Panc1 (cell line): ENCODE data around the gene FOXD4L1.
"Not testable (repeated sequence)": the region's sequence is repeated elsewhere in the genome, so short reads cannot be mapped to it uniquely, and the experiment has no call there.

ENCODE experiments used
- CTCF ChIP-seq: fragments of 450-650 bp; IDR thresholded peaks from 2 replicates; pipeline ENCODE4 v1.5.1; 2017; ENCODE audit warnings: mild to moderate bottlenecking
- POLR2AphosphoS5 ChIP-seq: IDR thresholded peaks from 2 replicates; pipeline ENCODE4 v1.6.1; 2012; ENCODE audit warnings: mild to moderate bottlenecking, low read depth, low read length, moderate library complexity
- REST ChIP-seq, 2 experiments: IDR thresholded peaks; 2 replicates each; pipeline ENCODE4 v1.6.1; 2011 to 2012; ENCODE audit warnings: low read depth in 2 of 2, control low read depth in 1 of 2, low read length in 1 of 2, mild to moderate bottlenecking in 1 of 2, moderate library complexity in 1 of 2; ENCODE audit not compliant: insufficient read depth in 1 of 2
- SIN3A ChIP-seq: IDR thresholded peaks from 2 replicates; pipeline ENCODE4 v1.6.1; 2012; ENCODE audit warnings: low read depth, mild to moderate bottlenecking, low read length, moderate library complexity, borderline replicate concordance; ENCODE audit not compliant: insufficient read depth

- not testable (repeated sequence) for TF ChIP-seq POLR2AphosphoS5; CTCF; SIN3A; REST (IDR thresholded peaks at IDR 0.05; ENCODE audit: insufficient read depth in 1 of 2, low read depth in 2 of 2, low read length in 1 of 2)
These were observed 9.1 kb downstream of the FOXD4L1 start for GRCh38 chr2:113507394-113508140.
